ENCODE results near the gene ANGPTL7.
"Not testable (repeated sequence)": the region's sequence is repeated elsewhere in the genome, so short reads cannot be mapped to it uniquely, and the experiment has no call there.

The ANGPTL7 gene

DNA sequence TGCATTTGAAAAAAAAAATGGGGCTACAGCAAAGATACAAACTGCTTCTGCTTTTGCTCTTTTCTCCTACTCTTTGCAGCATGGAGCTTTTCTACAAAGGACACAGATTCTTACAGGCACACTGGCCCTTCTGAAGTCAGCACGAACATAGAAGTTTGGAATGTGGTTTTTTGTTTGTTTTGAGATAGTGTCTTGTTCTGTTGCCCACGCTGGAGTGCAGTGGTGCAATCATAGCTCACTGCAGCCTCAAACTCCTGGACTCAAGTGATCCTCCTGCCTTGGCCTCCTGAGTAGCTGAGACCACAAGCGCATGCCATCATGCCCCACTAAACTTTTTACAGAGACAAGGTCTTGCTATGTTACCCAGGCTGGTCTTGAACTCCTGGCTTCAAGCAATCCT, 9.4 kb upstream of the ANGPTL7 start:
- H3K27ac ChIP-seq (ENCODE audit: low read depth, low read length); H3K9ac ChIP-seq (ENCODE audit: low read length in 5 of 5); H3K9me3 ChIP-seq (ENCODE audit: control insufficient read depth in 5 of 5, low read length in 5 of 5); H3K27me3 ChIP-seq (ENCODE audit: control insufficient read depth in 5 of 5, insufficient read depth in 4 of 5, low read length in 5 of 5): not testable (repeated sequence)
- Histone ChIP-seq H3K4me3 (ENCODE audit: low read depth in 1 of 5, low read length in 5 of 5) (peak overlapping the region in 1 of 5 donors; percentile 5), H3K36me3 (ENCODE audit: control insufficient read depth in 5 of 5, insufficient read depth in 5 of 5, low read length in 5 of 5) (peaks cover 7 to 53% (median 16%) of the 10 kb centered on the region in 5 donors), H3K4me1 (ENCODE audit: control insufficient read depth in 5 of 5, insufficient read depth in 5 of 5, low read length in 5 of 5) (peaks cover 0 to 31% (median 12%) of the 10 kb centered on the region in 5 donors)

DNA sequence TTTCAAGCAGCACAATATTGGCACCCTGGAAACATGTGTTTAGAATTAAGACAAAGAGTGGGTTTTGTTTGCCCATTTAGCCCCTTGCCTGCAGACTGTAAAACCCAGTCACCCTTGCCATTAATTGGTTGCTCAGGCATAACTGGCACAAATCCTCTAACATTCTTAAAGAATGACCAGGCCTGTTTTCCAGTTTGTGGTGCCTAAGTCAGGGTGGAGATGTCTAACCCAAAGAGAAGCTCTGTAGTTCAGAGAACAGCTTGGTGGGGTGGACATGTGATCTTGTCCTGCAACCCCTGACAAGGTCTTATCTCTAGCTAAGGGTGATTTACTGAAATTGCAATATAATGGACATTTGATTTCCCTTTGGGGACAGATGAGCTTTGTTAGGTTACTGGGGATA, 8.8 kb upstream of the ANGPTL7 start:
- H3K27ac ChIP-seq (ENCODE audit: low read depth, low read length): no peak overlapping the region
- H3K36me3 ChIP-seq (ENCODE audit: control insufficient read depth in 5 of 5, insufficient read depth in 5 of 5, low read length in 5 of 5): peaks cover 7 to 53% (median 16%) of the 10 kb centered on the region in 5 donors
- H3K4me1 ChIP-seq (ENCODE audit: control insufficient read depth in 5 of 5, insufficient read depth in 5 of 5, low read length in 5 of 5): peaks cover 0 to 34% (median 12%) of the 10 kb centered on the region in 5 donors

GRCh38 chr1:11182884-11183283, 6.3 kb upstream of the ANGPTL7 start:
- no peak overlapping the region for H3K4me3 ChIP-seq (ENCODE audit: low read depth in 1 of 5, low read length in 5 of 5)

More for the DNA sequence above, 8.8 kb upstream of the ANGPTL7 start:
- no peak overlapping the region for H3K4me3 ChIP-seq (ENCODE audit: low read depth in 1 of 5, low read length in 5 of 5)
- H3K27me3 ChIP-seq (ENCODE audit: control insufficient read depth in 5 of 5, insufficient read depth in 4 of 5, low read length in 5 of 5): no peaks in the 10 kb centered on the region
- no peak overlapping the region for H3K9ac ChIP-seq (ENCODE audit: low read length in 5 of 5)
- no peaks in the 10 kb centered on the region for H3K9me3 ChIP-seq (ENCODE audit: control insufficient read depth in 5 of 5, low read length in 5 of 5)

DNA sequence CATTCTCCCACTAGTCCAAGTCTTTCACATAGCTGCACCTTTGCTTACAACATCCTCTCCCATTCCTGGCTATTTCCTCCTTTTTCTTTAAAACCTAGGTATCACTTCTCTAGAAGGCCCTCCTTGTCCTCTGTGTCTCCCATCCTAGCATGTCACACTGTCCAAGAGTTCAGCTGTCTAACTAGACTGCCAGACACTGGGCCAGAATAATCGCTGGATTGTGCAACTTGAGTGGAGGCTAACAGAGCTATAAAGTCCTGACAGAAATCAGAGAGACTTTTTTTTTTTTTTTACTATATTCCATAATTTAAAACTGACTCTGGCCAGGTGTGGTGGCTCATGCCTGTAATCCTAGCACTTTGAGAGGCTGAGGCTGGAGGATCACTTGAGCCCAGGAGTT, 4.2 kb upstream of the ANGPTL7 start:
- H3K4me1 ChIP-seq (ENCODE audit: control insufficient read depth in 5 of 5, insufficient read depth in 5 of 5, low read length in 5 of 5): peaks cover 0 to 30% (median 10%) of the 10 kb centered on the region in 5 donors
- H3K36me3 ChIP-seq (ENCODE audit: control insufficient read depth in 5 of 5, insufficient read depth in 5 of 5, low read length in 5 of 5): peaks cover 4 to 41% (median 21%) of the 10 kb centered on the region in 5 donors
- H3K9me3 ChIP-seq (ENCODE audit: control insufficient read depth in 5 of 5, low read length in 5 of 5): no peaks in the 10 kb centered on the region
- H3K4me3 ChIP-seq (ENCODE audit: low read depth in 1 of 5, low read length in 5 of 5): no peak overlapping the region
- H3K27me3 ChIP-seq (ENCODE audit: control insufficient read depth in 5 of 5, insufficient read depth in 4 of 5, low read length in 5 of 5): no peaks in the 10 kb centered on the region
- no peak overlapping the region for H3K27ac ChIP-seq (ENCODE audit: low read depth, low read length)
- no peak overlapping the region for H3K9ac ChIP-seq (ENCODE audit: low read length in 5 of 5)

More at GRCh38 chr1:11182884-11183283, 6.3 kb upstream of the ANGPTL7 start:
- H3K36me3 ChIP-seq (ENCODE audit: control insufficient read depth in 5 of 5, insufficient read depth in 5 of 5, low read length in 5 of 5): peaks cover 7 to 44% (median 14%) of the 10 kb centered on the region in 5 donors
- no peaks in the 10 kb centered on the region for H3K9me3 ChIP-seq (ENCODE audit: control insufficient read depth in 5 of 5, low read length in 5 of 5)
- H3K27ac ChIP-seq (ENCODE audit: low read depth, low read length): no peak overlapping the region
- no peaks in the 10 kb centered on the region for H3K27me3 ChIP-seq (ENCODE audit: control insufficient read depth in 5 of 5, insufficient read depth in 4 of 5, low read length in 5 of 5)
- H3K9ac ChIP-seq (ENCODE audit: low read length in 5 of 5): no peak overlapping the region
- H3K4me1 ChIP-seq (ENCODE audit: control insufficient read depth in 5 of 5, insufficient read depth in 5 of 5, low read length in 5 of 5): peaks cover 0 to 38% (median 12%) of the 10 kb centered on the region in 5 donors

DNA sequence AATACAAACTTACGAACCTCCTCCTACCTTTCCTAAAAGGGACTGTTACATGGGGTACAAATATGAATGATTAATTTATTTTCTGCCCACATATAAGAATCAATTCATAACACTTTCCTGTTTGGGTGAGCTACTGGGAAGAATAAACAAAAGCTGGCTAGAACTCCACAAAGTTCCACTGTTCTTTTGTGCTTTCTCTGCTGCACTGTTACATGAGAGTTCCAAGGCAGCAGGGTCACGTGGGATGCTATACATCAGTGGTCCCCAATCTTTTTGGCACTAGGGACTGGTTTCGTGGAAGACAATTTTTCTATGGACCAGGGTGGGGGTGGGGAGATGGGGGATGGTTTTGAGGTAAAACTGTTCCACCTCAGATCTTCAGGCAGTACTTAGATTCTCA, 2.2 kb upstream of the ANGPTL7 start:
- Histone ChIP-seq H3K9me3 (ENCODE audit: control insufficient read depth in 5 of 5, low read length in 5 of 5) (no peaks in the 10 kb centered on the region), H3K9ac (ENCODE audit: low read length in 5 of 5) (no peak overlapping the region), H3K36me3 (ENCODE audit: control insufficient read depth in 5 of 5, insufficient read depth in 5 of 5, low read length in 5 of 5) (peaks cover 10 to 42% (median 33%) of the 10 kb centered on the region in 5 donors), H3K4me1 (ENCODE audit: control insufficient read depth in 5 of 5, insufficient read depth in 5 of 5, low read length in 5 of 5) (peaks cover 0 to 23% (median 3%) of the 10 kb centered on the region in 5 donors), H3K27ac (ENCODE audit: low read depth, low read length) (no peak overlapping the region), H3K27me3 (ENCODE audit: control insufficient read depth in 5 of 5, insufficient read depth in 4 of 5, low read length in 5 of 5) (no peaks in the 10 kb centered on the region), H3K4me3 (ENCODE audit: low read depth in 1 of 5, low read length in 5 of 5) (no peak overlapping the region)

GRCh38 chr1:11187494-11187893, 1.7 kb upstream of the ANGPTL7 start:
- H3K9me3 ChIP-seq (ENCODE audit: control insufficient read depth in 5 of 5, low read length in 5 of 5): no peaks in the 10 kb centered on the region
- H3K27ac ChIP-seq (ENCODE audit: low read depth, low read length): no peak overlapping the region
- H3K27me3 ChIP-seq (ENCODE audit: control insufficient read depth in 5 of 5, insufficient read depth in 4 of 5, low read length in 5 of 5): no peaks in the 10 kb centered on the region
- peaks cover 10 to 44% (median 30%) of the 10 kb centered on the region in 5 donors for H3K36me3 ChIP-seq (ENCODE audit: control insufficient read depth in 5 of 5, insufficient read depth in 5 of 5, low read length in 5 of 5)
- no peak overlapping the region for H3K4me3 ChIP-seq (ENCODE audit: low read depth in 1 of 5, low read length in 5 of 5)
- peak overlapping the region in 1 of 5 donors; percentile 23 for H3K9ac ChIP-seq (ENCODE audit: low read length in 5 of 5)
- H3K4me1 ChIP-seq (ENCODE audit: control insufficient read depth in 5 of 5, insufficient read depth in 5 of 5, low read length in 5 of 5): peaks cover 0 to 23% (median 3%) of the 10 kb centered on the region in 5 donors

GRCh38 chr1:11187931-11188330, 1.2 kb upstream of the ANGPTL7 start:
- Histone ChIP-seq H3K36me3 (ENCODE audit: control insufficient read depth in 5 of 5, insufficient read depth in 5 of 5, low read length in 5 of 5) (peaks cover 7 to 45% (median 28%) of the 10 kb centered on the region in 5 donors), H3K4me1 (ENCODE audit: control insufficient read depth in 5 of 5, insufficient read depth in 5 of 5, low read length in 5 of 5) (peaks cover 0 to 23% (median 3%) of the 10 kb centered on the region in 5 donors), H3K9ac (ENCODE audit: low read length in 5 of 5) (peak overlapping the region in 1 of 5 donors; percentile 23), H3K27me3 (ENCODE audit: control insufficient read depth in 5 of 5, insufficient read depth in 4 of 5, low read length in 5 of 5) (no peaks in the 10 kb centered on the region), H3K9me3 (ENCODE audit: control insufficient read depth in 5 of 5, low read length in 5 of 5) (no peaks in the 10 kb centered on the region), H3K4me3 (ENCODE audit: low read depth in 1 of 5, low read length in 5 of 5) (no peak overlapping the region), H3K27ac (ENCODE audit: low read depth, low read length) (no peak overlapping the region)

- Histone ChIP-seq H3K9ac (ENCODE audit: low read length in 5 of 5) (peak overlapping the region in 1 of 5 donors; percentile 30), H3K36me3 (ENCODE audit: control insufficient read depth in 5 of 5, insufficient read depth in 5 of 5, low read length in 5 of 5) (peaks cover 6 to 49% (median 31%) of the 10 kb centered on the region in 5 donors), H3K9me3 (ENCODE audit: control insufficient read depth in 5 of 5, low read length in 5 of 5) (no peaks in the 10 kb centered on the region), H3K4me3 (ENCODE audit: low read depth in 1 of 5, low read length in 5 of 5) (no peak overlapping the region), H3K4me1 (ENCODE audit: control insufficient read depth in 5 of 5, insufficient read depth in 5 of 5, low read length in 5 of 5) (peaks cover 0 to 23% (median 3%) of the 10 kb centered on the region in 5 donors), H3K27ac (ENCODE audit: low read depth, low read length) (peak overlapping the region; percentile 13), H3K27me3 (ENCODE audit: control insufficient read depth in 5 of 5, insufficient read depth in 4 of 5, low read length in 5 of 5) (no peaks in the 10 kb centered on the region)
These were observed 774 bp upstream of the ANGPTL7 start for GRCh38 chr1:11188381-11188780.

- no peak overlapping the region for H3K27ac ChIP-seq (ENCODE audit: low read depth, low read length)
- no peaks in the 10 kb centered on the region for H3K27me3 ChIP-seq (ENCODE audit: control insufficient read depth in 5 of 5, insufficient read depth in 4 of 5, low read length in 5 of 5)
- no peak overlapping the region for H3K4me3 ChIP-seq (ENCODE audit: low read depth in 1 of 5, low read length in 5 of 5)
- no peak overlapping the region for H3K9ac ChIP-seq (ENCODE audit: low read length in 5 of 5)
- no peaks in the 10 kb centered on the region for H3K9me3 ChIP-seq (ENCODE audit: control insufficient read depth in 5 of 5, low read length in 5 of 5)
- peaks cover 15 to 85% (median 70%) of the 10 kb centered on the region in 5 donors for H3K36me3 ChIP-seq (ENCODE audit: control insufficient read depth in 5 of 5, insufficient read depth in 5 of 5, low read length in 5 of 5)
- H3K4me1 ChIP-seq (ENCODE audit: control insufficient read depth in 5 of 5, insufficient read depth in 5 of 5, low read length in 5 of 5): peaks cover 0 to 8% (median 0%) of the 10 kb centered on the region in 5 donors
These were observed 4.2 kb downstream of the ANGPTL7 start for GRCh38 chr1:11193376-11193775.

GRCh38 chr1:11194407-11195176, 5.4 kb downstream of the ANGPTL7 start:
- Histone ChIP-seq H3K9ac (ENCODE audit: low read length in 5 of 5) (no peak overlapping the region), H3K27ac (ENCODE audit: low read depth, low read length) (no peak overlapping the region), H3K36me3 (ENCODE audit: control insufficient read depth in 5 of 5, insufficient read depth in 5 of 5, low read length in 5 of 5) (peaks cover 22 to 93% (median 77%) of the 10 kb centered on the region in 5 donors), H3K4me1 (ENCODE audit: control insufficient read depth in 5 of 5, insufficient read depth in 5 of 5, low read length in 5 of 5) (no peaks in the 10 kb centered on the region), H3K9me3 (ENCODE audit: control insufficient read depth in 5 of 5, low read length in 5 of 5) (no peaks in the 10 kb centered on the region), H3K4me3 (ENCODE audit: low read depth in 1 of 5, low read length in 5 of 5) (no peak overlapping the region), H3K27me3 (ENCODE audit: control insufficient read depth in 5 of 5, insufficient read depth in 4 of 5, low read length in 5 of 5) (no peaks in the 10 kb centered on the region)
